Measurements from ENCODE around the gene COQ8B. TPM values are rescaled to one million over a fixed set of nuclear protein-coding genes. Genes with fewer than 3 reads are reported as not detected.

The COQ8B gene
- total and polyA plus RNA-seq, 2 donors (not counting 1 experiment from before 2014, with no cell fraction given) = 58.9 to 62.6 TPM

- Mint-ChIP-seq H3K4me1 (peaks cover 9% of the 10 kb centered on the region), H3K9me3 (ENCODE audit: insufficient read depth) (no peaks in the 10 kb centered on the region), H3K4me3 (no peak overlapping the region), H3K27me3 (peaks cover 13% of the 10 kb centered on the region), H3K27ac (no peak overlapping the region)
- intact Hi-C loops (cut with micrococcal nuclease) = no loop called here
- WGBS (ENCODE audit: insufficient coverage) = 98% methylated on average over 11 of the region's 18 CpGs
- H3K27me3 ChIP-seq (replicated peaks in 1 of 4; ENCODE audit: control extremely low read depth in 1 of 4, control insufficient read depth in 3 of 4, insufficient read depth in 4 of 4, low read length in 3 of 4) = peaks cover 0 to 5% (median 0%) of the 10 kb centered on the region in 4 experiments
- ChIA-PET CTCF (interaction anchor here (0.6 to 2.0 kb wide), 2 partner anchors 7 to 100 kb away, joined by 3 to 5 read pairs; no protein-coding TSS in a partner anchor), POLR2A (no interaction called here)
- no peak for DNase-seq
- H3K36me3 ChIP-seq (replicated peaks in 1 of 2; ENCODE audit: control extremely low read depth in 1 of 2, control insufficient read depth in 1 of 2, extremely low read depth in 1 of 2, insufficient read depth in 2 of 2, low read length in 1 of 2) = no peaks in the 10 kb centered on the region
- H3K79me2 ChIP-seq (ENCODE audit: control insufficient read depth, insufficient read depth, low read length) = no peaks in the 10 kb centered on the region
- no peak for ATAC-seq (ENCODE audit: low read depth)
- no peak overlapping the region for H2AFZ ChIP-seq (ENCODE audit: insufficient read depth, low read depth, low read length, poor library complexity, severe bottlenecking)
- no peaks in the 10 kb centered on the region for H3K9me3 ChIP-seq (ENCODE audit: control extremely low read depth in 1 of 3, control insufficient read depth in 2 of 3, insufficient read depth in 1 of 3, low read length in 2 of 3)
- no peaks in the 10 kb centered on the region for H4K20me1 ChIP-seq (ENCODE audit: control insufficient read depth, insufficient read depth, low read length, poor library complexity, severe bottlenecking)
- H3K27ac ChIP-seq (ENCODE audit: low read length in 2 of 2) = no peak overlapping the region
- H3K4me1 ChIP-seq (ENCODE audit: control insufficient read depth in 2 of 2, insufficient read depth in 2 of 2, low read length in 2 of 2) = peaks cover 5 to 8% of the 10 kb centered on the region in 2 donors
- H3K4me3 ChIP-seq (ENCODE audit: control extremely low read depth in 1 of 5, extremely low read depth in 1 of 5, insufficient read depth in 1 of 5, low read depth in 2 of 5, low read length in 4 of 5) = no peak overlapping the region
- no peak overlapping the region for H3K9ac ChIP-seq (ENCODE audit: low read length)
- no peak overlapping the region for H3K4me2 ChIP-seq (replicated peaks; ENCODE audit: low read depth, low read length, poor library complexity, severe bottlenecking)
- TF ChIP-seq EZH2 (IDR thresholded peaks at IDR 0.05; ENCODE audit: borderline replicate concordance, insufficient read depth, low read depth, low read length, poor library complexity, severe bottlenecking) (no peak), CTCF (IDR thresholded peaks at IDR 0.05) (no peak)
These were observed 74.5 kb downstream of the COQ8B start for GRCh38 chr19:40642051-40642706.

Small RNA genes lying within 50 kb of the gene (small RNA-seq; reads per million reads assigned to genes)
- not detected for gene RNU6-195P (ENCODE audit: insufficient read length, low read depth, low replicate concordance)

Other genes starting within 250 kb of the COQ8B start
- 0.56 and 0.67 TPM in 2 replicates for gene SPTBN4, start 249.9 kb downstream of the COQ8B start, total RNA-seq
- gene SPTBN4, start 249.9 kb downstream of the COQ8B start, polyA plus RNA-seq = 0.03 and 0.04 TPM in 2 replicates
- gene SHKBP1, start 140.0 kb downstream of the COQ8B start, total RNA-seq = 179 and 192 TPM in 2 replicates
- 219 and 227 TPM in 2 replicates for gene SHKBP1, start 140.0 kb downstream of the COQ8B start, polyA plus RNA-seq
- 81.2 and 83.3 TPM in 2 replicates for gene LTBP4, start 115.5 kb downstream of the COQ8B start, total RNA-seq
- 105 and 127 TPM in 2 replicates for gene LTBP4, start 115.5 kb downstream of the COQ8B start, polyA plus RNA-seq
- 21.8 and 27.7 TPM in 2 replicates for gene NUMBL, start 26.2 kb downstream of the COQ8B start, total RNA-seq
- 7.8 and 14.2 TPM in 2 replicates for gene NUMBL, start 26.2 kb downstream of the COQ8B start, polyA plus RNA-seq
- gene ITPKC, start 226 bp upstream of the COQ8B start, total RNA-seq = 13.1 and 16.0 TPM in 2 replicates
- 6.7 and 8.7 TPM in 2 replicates for gene ITPKC, start 226 bp upstream of the COQ8B start, polyA plus RNA-seq
- gene ACTMAP, start 33.6 kb upstream of the COQ8B start, total RNA-seq = 9.8 and 10.2 TPM in 2 replicates
- gene ACTMAP, start 33.6 kb upstream of the COQ8B start, polyA plus RNA-seq = 7.7 and 11.4 TPM in 2 replicates
- gene SNRPA, start 34.3 kb upstream of the COQ8B start, total RNA-seq = 90.7 and 92.0 TPM in 2 replicates
- gene SNRPA, start 34.3 kb upstream of the COQ8B start, polyA plus RNA-seq = 104 and 147 TPM in 2 replicates
- gene MIA, start 58.6 kb upstream of the COQ8B start, total RNA-seq = 2.3 and 5.7 TPM in 2 replicates
- 0.37 and 0.75 TPM in 2 replicates for gene MIA, start 58.6 kb upstream of the COQ8B start, polyA plus RNA-seq
- gene RAB4B, start 61.4 kb upstream of the COQ8B start, total RNA-seq = 104 and 108 TPM in 2 replicates
- gene RAB4B, start 61.4 kb upstream of the COQ8B start, polyA plus RNA-seq = 141 and 196 TPM in 2 replicates
- gene EGLN2, start 82.3 kb upstream of the COQ8B start, total RNA-seq = 178 and 182 TPM in 2 replicates
- 111 and 130 TPM in 2 replicates for gene EGLN2, start 82.3 kb upstream of the COQ8B start, polyA plus RNA-seq
- not detected in 2 replicates for gene CYP2A6, start 133.6 kb upstream of the COQ8B start, total RNA-seq
- gene CYP2A6, start 133.6 kb upstream of the COQ8B start, polyA plus RNA-seq = not detected in 2 replicates
- not detected in 2 replicates for gene CYP2A7, start 165.3 kb upstream of the COQ8B start, total RNA-seq
- gene CYP2A7, start 165.3 kb upstream of the COQ8B start, polyA plus RNA-seq = not detected in 2 replicates